IMR-90 (cell line): ENCODE measurements around the gene RYR1.

Source experiments
- BHLHE40 ChIP-seq: fragments of 150-350 bp; IDR thresholded peaks from 2 replicates; pipeline ENCODE4 v1.6.1; 2016; ENCODE audit warnings: mild to moderate bottlenecking, low read depth, low read length
- CHD1 ChIP-seq: IDR thresholded peaks from 2 replicates; pipeline ENCODE4 v1.6.1; 2012; ENCODE audit warnings: low read depth, low read length, improper control_type of control experiment
- ELK1 ChIP-seq: fragments of 150-350 bp; IDR thresholded peaks from 2 replicates; pipeline ENCODE4 v1.6.1; 2016; ENCODE audit warnings: low read depth, mild to moderate bottlenecking, low read length, moderate library complexity, borderline replicate concordance
- FOS ChIP-seq: fragments of 150-350 bp; IDR thresholded peaks from 2 replicates; pipeline ENCODE4 v1.6.1; 2016; ENCODE audit warnings: low read depth, low read length
- MAFK ChIP-seq: IDR thresholded peaks from 2 replicates; pipeline ENCODE4 v1.6.1; 2012; ENCODE audit warnings: low read depth, low read length, improper control_type of control experiment
- MAZ ChIP-seq: IDR thresholded peaks from 2 replicates; pipeline ENCODE4 v1.6.1; 2012; ENCODE audit warnings: low read depth, mild to moderate bottlenecking, low read length, improper control_type of control experiment, moderate library complexity, borderline replicate concordance
- MXI1 ChIP-seq: IDR thresholded peaks from 2 replicates; pipeline ENCODE4 v1.6.1; 2012; ENCODE audit warnings: low read depth, mild to moderate bottlenecking, low read length, moderate library complexity, borderline replicate concordance
- NFE2L2 ChIP-seq: fragments of 150-350 bp; IDR thresholded peaks from 2 replicates; pipeline ENCODE4 v1.6.1; 2016; ENCODE audit warnings: low read depth, mild to moderate bottlenecking, low read length
- POLR2A ChIP-seq: IDR thresholded peaks from 2 replicates; pipeline ENCODE4 v1.6.1; 2012; ENCODE audit warnings: mild to moderate bottlenecking, low read depth, low read length
- RAD21 ChIP-seq: IDR thresholded peaks from 2 replicates; pipeline ENCODE4 v1.6.1; 2012; ENCODE audit warnings: low read length, improper control_type of control experiment
- RCOR1 ChIP-seq: IDR thresholded peaks from 2 replicates; pipeline ENCODE4 v1.6.1; 2012; ENCODE audit warnings: mild to moderate bottlenecking, low read length, improper control_type of control experiment; ENCODE audit not compliant: insufficient replicate concordance
- SMC3 ChIP-seq: fragments of 150-350 bp; IDR thresholded peaks from 2 replicates; pipeline ENCODE4 v1.6.1; 2016; ENCODE audit warnings: low read depth, mild to moderate bottlenecking, antibody characterized with exemption, low read length, moderate library complexity
- USF2 ChIP-seq: fragments of 150-350 bp; IDR thresholded peaks from 2 replicates; pipeline ENCODE4 v1.6.1; 2017; ENCODE audit warnings: mild to moderate bottlenecking, antibody characterized with exemption, low read length, low read depth
- TF ChIP-seq, protein P1 (sequence below): conservative IDR thresholded peaks from 2 replicates; pipeline ENCODE4 v1.5.1; 2012; ENCODE audit warnings: mild to moderate bottlenecking, low read depth, low read length, improper control_type of control experiment

DNA sequence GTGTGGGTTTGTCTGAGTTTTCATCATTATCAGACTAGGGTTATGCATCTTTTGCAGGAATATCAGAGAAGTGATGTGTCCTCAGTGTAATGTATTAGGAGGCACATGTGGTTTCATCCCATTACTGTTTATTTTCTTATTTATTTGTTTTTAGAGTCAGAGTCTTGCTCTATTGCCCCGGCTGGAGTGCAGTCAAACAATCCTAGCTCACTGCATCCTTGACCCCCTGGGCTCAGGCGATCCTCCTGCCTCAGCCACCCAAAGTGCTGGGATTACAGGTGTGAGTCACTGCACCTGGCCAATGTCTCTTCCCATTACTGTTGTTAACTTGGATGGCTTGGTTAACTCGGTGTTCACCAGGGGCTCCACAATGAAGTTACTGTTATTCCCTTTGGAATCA lies 116.9 kb downstream of the RYR1 start:
- TF ChIP-seq FOS (no peak), MXI1 (no peak), USF2 (no peak), CHD1 (no peak), POLR2A (no peak), MAZ (no peak), ELK1 (no peak), SMC3 (no peak), MAFK (no peak), RAD21 (no peak), NFE2L2 (no peak), BHLHE40 (no peak), RCOR1 (no peak)
- TF ChIP-seq, protein P1, sequence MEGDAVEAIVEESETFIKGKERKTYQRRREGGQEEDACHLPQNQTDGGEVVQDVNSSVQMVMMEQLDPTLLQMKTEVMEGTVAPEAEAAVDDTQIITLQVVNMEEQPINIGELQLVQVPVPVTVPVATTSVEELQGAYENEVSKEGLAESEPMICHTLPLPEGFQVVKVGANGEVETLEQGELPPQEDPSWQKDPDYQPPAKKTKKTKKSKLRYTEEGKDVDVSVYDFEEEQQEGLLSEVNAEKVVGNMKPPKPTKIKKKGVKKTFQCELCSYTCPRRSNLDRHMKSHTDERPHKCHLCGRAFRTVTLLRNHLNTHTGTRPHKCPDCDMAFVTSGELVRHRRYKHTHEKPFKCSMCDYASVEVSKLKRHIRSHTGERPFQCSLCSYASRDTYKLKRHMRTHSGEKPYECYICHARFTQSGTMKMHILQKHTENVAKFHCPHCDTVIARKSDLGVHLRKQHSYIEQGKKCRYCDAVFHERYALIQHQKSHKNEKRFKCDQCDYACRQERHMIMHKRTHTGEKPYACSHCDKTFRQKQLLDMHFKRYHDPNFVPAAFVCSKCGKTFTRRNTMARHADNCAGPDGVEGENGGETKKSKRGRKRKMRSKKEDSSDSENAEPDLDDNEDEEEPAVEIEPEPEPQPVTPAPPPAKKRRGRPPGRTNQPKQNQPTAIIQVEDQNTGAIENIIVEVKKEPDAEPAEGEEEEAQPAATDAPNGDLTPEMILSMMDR = no peak
